GM23248 (cell line): ENCODE data around the gene POP4. TPM values are rescaled to one million over a fixed set of nuclear protein-coding genes. Genes with fewer than 3 reads are reported as not detected.

Experiments
- DNase-seq: peaks from one replicate; pipeline ENCODE4 v3.0.0-alpha.2; 2015
- H2AFZ ChIP-seq: fragments of 200-600 bp; sonication (generic); 2 replicates; pipeline ENCODE4 v1.6.1; 2016; ENCODE audit warnings: antibody characterized with exemption
- H3F3A ChIP-seq: fragments of 200-600 bp; sonication (generic); 2 replicates; pipeline ENCODE4 v1.6.1; 2016; ENCODE audit warnings: mild to moderate bottlenecking, antibody characterized with exemption, mixed run types; ENCODE audit not compliant: insufficient read depth
- H3K27ac ChIP-seq: fragments of 200-600 bp; sonication (generic); 2 replicates; pipeline ENCODE4 v1.5.1; 2016; ENCODE audit warnings: mild to moderate bottlenecking
- H3K27me3 ChIP-seq: fragments of 200-600 bp; sonication (generic); replicated peaks from 2 replicates; pipeline ENCODE4 v1.6.1; 2016; ENCODE audit warnings: mild to moderate bottlenecking; ENCODE audit not compliant: insufficient read depth
- H3K36me3 ChIP-seq: fragments of 200-600 bp; sonication (generic); 2 replicates; pipeline ENCODE4 v1.6.1; 2016; ENCODE audit warnings: low read depth, mild to moderate bottlenecking
- H3K4me1 ChIP-seq: fragments of 200-600 bp; sonication (generic); 2 replicates; pipeline ENCODE4 v1.6.1; 2016; ENCODE audit warnings: mild to moderate bottlenecking; ENCODE audit not compliant: insufficient read depth
- H3K4me2 ChIP-seq: fragments of 200-600 bp; sonication (generic); one replicate; pipeline ENCODE4 v1.6.1; 2016; ENCODE audit warnings: mild to moderate bottlenecking; ENCODE audit not compliant: unreplicated experiment
- H3K4me3 ChIP-seq: fragments of 200-600 bp; sonication (generic); 2 replicates; pipeline ENCODE4 v1.5.1; 2016; ENCODE audit warnings: mild to moderate bottlenecking
- H3K79me2 ChIP-seq: fragments of 200-600 bp; sonication (generic); 2 replicates; pipeline ENCODE4 v1.6.1; 2016; ENCODE audit warnings: mild to moderate bottlenecking; ENCODE audit not compliant: insufficient read depth
- H3K9ac ChIP-seq: fragments of 200-600 bp; sonication (generic); 2 replicates; pipeline ENCODE4 v1.6.1; 2016; ENCODE audit warnings: mild to moderate bottlenecking
- H3K9me2 ChIP-seq: fragments of 200-600 bp; sonication (generic); 2 replicates; pipeline ENCODE4 v1.6.1; 2016; ENCODE audit warnings: mixed run types, mild to moderate bottlenecking, moderate library complexity; ENCODE audit not compliant: insufficient read depth
- H3K9me3 ChIP-seq: fragments of 200-600 bp; sonication (generic); one replicate; pipeline ENCODE4 v1.6.1; 2017; ENCODE audit warnings: low read depth
- H4K20me1 ChIP-seq: fragments of 200-600 bp; sonication (generic); 2 replicates; pipeline ENCODE4 v1.6.0; 2016; ENCODE audit not compliant: insufficient read depth
- EZH2 ChIP-seq: fragments of 200-600 bp; sonication (generic); IDR thresholded peaks from 2 replicates; pipeline ENCODE4 v1.6.1; 2018; ENCODE audit warnings: antibody characterized with exemption, mild to moderate bottlenecking; ENCODE audit not compliant: insufficient read depth, poor library complexity, severe bottlenecking
- EZH2phosphoT487 ChIP-seq: fragments of 200-600 bp; sonication (generic); IDR thresholded peaks from 2 replicates; pipeline ENCODE4 v1.6.1; 2018; ENCODE audit warnings: antibody characterized with exemption, moderate library complexity, mild to moderate bottlenecking, low read depth; ENCODE audit not compliant: insufficient read depth
- WGBS, 2 experiments: methylation state at CpG; one replicate each; pipeline ENCODE4 v1.1.6; 2015 to 2017; ENCODE audit warnings: low lambda C conversion rate in 2 of 2, low coverage in 1 of 2; ENCODE audit errors: missing lambda C conversion rate in 2 of 2; 5-methylcytosine and 5-hydroxymethylcytosine counted together
- in situ Hi-C: fragments of 300-500 bp; cut with MboI; formaldehyde crosslinking; loops from 2 replicates; pipeline ENCODE4 v1.15.0; 2020
- polyA plus RNA-seq: library from polyadenylated mRNA; unstranded; fragments of >200 nt; fragmentation: Nextera tagmentation; extraction: Ambion mirVana; gene quantifications from 2 replicates; pipeline ENCODE4 v1.2.1, GENCODE V29; 2016
- total RNA-seq: library from RNA; depleted of rRNA; stranded (reverse); fragments of >200 nt; shearing (Covaris generic); gene quantifications from 2 replicates; pipeline ENCODE4 v1.2.3, GENCODE V29; 2014

Gene POP4
- total and polyA plus RNA-seq, 2 experiments from 2014 or later = 65.8 to 132 TPM

DNA sequence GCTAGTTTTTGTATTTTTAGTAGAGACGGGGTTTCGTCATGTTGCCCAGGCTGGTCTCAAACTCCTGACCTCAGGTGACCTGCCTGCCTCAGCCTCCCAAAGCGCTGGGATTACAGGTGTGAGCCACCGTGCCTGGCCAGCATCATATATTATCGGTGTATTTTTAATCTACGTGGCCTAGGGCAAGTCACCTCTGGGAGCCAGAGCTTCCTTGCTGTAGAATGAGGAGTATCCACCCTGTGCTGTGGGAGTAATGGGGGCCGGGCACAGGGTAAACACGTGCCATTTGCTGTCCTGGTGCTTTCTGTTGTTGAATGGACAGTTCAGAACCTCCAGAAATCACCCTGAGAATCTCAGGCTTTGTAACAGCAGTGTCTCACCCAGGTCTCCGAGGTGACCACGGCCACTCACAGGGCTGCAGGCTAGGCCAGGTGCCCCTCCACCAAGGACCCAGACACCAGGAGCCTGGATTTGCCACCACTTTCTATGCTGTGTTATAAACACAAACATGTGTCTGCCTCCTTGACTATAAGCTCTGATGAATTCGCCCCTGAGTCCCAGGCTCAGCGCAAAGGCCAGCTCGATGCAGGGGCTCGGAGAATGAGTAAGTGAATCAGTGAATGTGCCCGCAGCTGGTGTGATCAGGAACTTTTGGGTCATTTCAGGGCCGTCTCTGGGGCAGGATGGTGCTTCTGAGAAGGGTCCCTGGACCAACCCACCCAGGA, 22.7 kb downstream of the POP4 start:
- H3K4me1 ChIP-seq = no peaks in the 10 kb centered on the region
- H3K79me2 ChIP-seq = no peaks in the 10 kb centered on the region
- H3K4me2 ChIP-seq = no peak overlapping the region
- no peaks in the 10 kb centered on the region for H3K36me3 ChIP-seq
- in situ Hi-C loops = no loop called here
- H3F3A ChIP-seq = no peaks in the 10 kb centered on the region
- H3K27ac ChIP-seq = no peak overlapping the region
- DNase-seq = no peak
- no peak overlapping the region for H2AFZ ChIP-seq
- H3K9me3 ChIP-seq = no peaks in the 10 kb centered on the region
- H4K20me1 ChIP-seq = no peaks in the 10 kb centered on the region
- H3K27me3 ChIP-seq = no peaks in the 10 kb centered on the region
- no peak overlapping the region for H3K9ac ChIP-seq
- no peaks in the 10 kb centered on the region for H3K9me2 ChIP-seq
- no peak overlapping the region for H3K4me3 ChIP-seq
- 80 to 83% methylated on average over 16 of the region's 16 CpGs for WGBS, 2 experiments
- TF ChIP-seq EZH2 = no peak
- TF ChIP-seq EZH2phosphoT487 = no peak

DNA sequence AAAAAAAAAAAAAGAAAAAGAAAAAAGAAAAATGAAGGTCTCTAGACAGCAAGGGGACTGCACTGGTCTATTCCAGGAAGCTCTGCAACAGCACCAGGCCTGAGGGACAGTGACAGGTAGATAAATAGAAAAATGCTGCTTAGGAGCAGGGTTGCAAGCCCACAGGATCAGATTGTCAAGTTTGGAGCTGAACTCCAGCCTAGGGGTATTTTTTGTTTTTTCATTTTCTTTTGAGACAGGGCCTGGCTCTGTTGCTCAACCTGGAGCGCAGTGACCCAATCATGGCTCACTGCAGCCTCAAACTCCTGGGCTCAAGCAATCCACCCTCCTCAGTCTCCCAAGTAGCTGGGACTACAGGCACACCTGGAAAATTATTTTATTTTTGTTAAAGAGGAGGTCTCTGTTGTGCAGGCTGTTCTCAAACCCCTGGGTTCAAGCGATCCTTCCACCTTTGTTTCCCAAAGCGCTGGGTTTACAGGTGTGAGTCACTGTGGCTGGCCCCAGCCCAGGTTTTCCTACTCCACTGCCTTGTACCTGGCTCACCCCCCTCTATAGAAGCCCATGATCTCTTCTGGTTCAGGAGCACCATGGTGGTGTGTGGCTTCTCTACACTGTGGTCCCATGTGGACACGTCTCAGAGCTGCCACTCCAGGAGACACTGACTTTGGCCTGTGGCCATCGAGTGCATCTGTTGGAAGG, 23.9 kb downstream of the POP4 start:
- H3K79me2 ChIP-seq = no peaks in the 10 kb centered on the region
- H3K4me3 ChIP-seq = no peak overlapping the region
- no peak overlapping the region for H3K4me2 ChIP-seq
- no peak for DNase-seq
- in situ Hi-C loops = no loop called here
- 80 to 83% methylated on average over 5 of the region's 5 CpGs for WGBS, 2 experiments
- H3K9me2 ChIP-seq = no peaks in the 10 kb centered on the region
- H4K20me1 ChIP-seq = no peaks in the 10 kb centered on the region
- no peaks in the 10 kb centered on the region for H3F3A ChIP-seq
- H3K27ac ChIP-seq = no peak overlapping the region
- H3K4me1 ChIP-seq = no peaks in the 10 kb centered on the region
- H2AFZ ChIP-seq = no peak overlapping the region
- H3K36me3 ChIP-seq = no peaks in the 10 kb centered on the region
- H3K27me3 ChIP-seq = no peaks in the 10 kb centered on the region
- H3K9ac ChIP-seq = no peak overlapping the region
- no peaks in the 10 kb centered on the region for H3K9me3 ChIP-seq
- no peak for TF ChIP-seq EZH2phosphoT487
- no peak for TF ChIP-seq EZH2

DNA sequence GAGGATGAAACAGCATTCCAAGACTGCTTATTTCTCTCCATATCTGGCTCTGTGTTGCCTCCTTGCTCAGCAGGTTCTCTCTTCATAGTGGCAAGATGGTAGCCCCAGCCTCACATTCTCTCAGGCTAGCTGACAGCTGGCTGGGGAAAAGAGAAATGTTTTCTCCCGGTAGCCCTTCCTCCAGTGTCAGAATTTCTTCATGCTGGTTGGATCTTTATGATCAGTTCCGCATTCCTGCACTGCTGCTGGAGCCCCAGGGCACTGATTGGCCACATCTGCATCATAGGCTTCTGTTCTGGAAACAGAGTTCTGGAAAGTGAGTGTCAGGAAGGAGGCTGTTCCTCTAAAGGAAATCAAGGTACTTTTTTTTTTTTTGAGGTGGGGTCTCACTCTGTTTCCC, 24.6 kb downstream of the POP4 start:
- H2AFZ ChIP-seq = no peak overlapping the region
- no peaks in the 10 kb centered on the region for H3K79me2 ChIP-seq
- no peak overlapping the region for H3K4me3 ChIP-seq
- no peaks in the 10 kb centered on the region for H3K9me2 ChIP-seq
- H3K36me3 ChIP-seq = no peaks in the 10 kb centered on the region
- no peaks in the 10 kb centered on the region for H3K4me1 ChIP-seq
- H3K9ac ChIP-seq = no peak overlapping the region
- H3K4me2 ChIP-seq = no peak overlapping the region
- no peak overlapping the region for H3K27ac ChIP-seq
- peak; percentile 20 for DNase-seq
- no peak for TF ChIP-seq EZH2
- no peaks in the 10 kb centered on the region for H3F3A ChIP-seq
- 19 to 21% methylated on average over 2 of the region's 2 CpGs for WGBS, 2 experiments
- in situ Hi-C loops = no loop called here
- no peaks in the 10 kb centered on the region for H4K20me1 ChIP-seq
- no peaks in the 10 kb centered on the region for H3K27me3 ChIP-seq
- H3K9me3 ChIP-seq = no peaks in the 10 kb centered on the region

DNA sequence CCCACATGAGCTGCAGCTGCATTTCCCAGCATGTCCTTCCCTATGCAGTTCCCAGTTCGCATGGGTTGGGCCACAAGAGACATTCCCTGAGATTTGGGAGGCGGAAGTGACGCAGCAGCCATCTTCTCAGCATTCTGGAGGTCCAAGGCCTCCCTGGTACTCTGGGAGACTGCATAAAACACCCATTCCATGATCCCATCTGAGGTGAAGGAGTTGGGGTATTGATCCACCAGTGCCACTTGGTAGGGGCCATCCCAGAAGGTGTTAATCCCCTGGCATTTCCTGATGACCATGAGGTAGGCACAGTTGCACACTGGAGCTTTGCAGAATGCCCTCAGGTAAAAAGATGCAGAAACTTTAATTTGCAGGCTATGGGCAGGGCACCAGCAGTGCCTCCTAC, 25.4 kb downstream of the POP4 start:
- no peak overlapping the region for H3K27ac ChIP-seq

More for the DNA sequence above, 25.4 kb downstream of the POP4 start:
- H2AFZ ChIP-seq = no peak overlapping the region
- H3K4me2 ChIP-seq = no peak overlapping the region
- H3K4me1 ChIP-seq = no peaks in the 10 kb centered on the region
- H3K9me2 ChIP-seq = no peaks in the 10 kb centered on the region
- WGBS, 2 experiments = 77 to 94% methylated on average over 3 of the region's 3 CpGs
- H3F3A ChIP-seq = no peaks in the 10 kb centered on the region
- no peak overlapping the region for H3K4me3 ChIP-seq
- H3K27me3 ChIP-seq = no peaks in the 10 kb centered on the region
- no peak for DNase-seq
- no peaks in the 10 kb centered on the region for H3K36me3 ChIP-seq
- no peak for TF ChIP-seq EZH2
- no peak for TF ChIP-seq EZH2phosphoT487
- H4K20me1 ChIP-seq = no peaks in the 10 kb centered on the region
- H3K9ac ChIP-seq = no peak overlapping the region
- no peaks in the 10 kb centered on the region for H3K9me3 ChIP-seq
- no peaks in the 10 kb centered on the region for H3K79me2 ChIP-seq
- in situ Hi-C loops = no loop called here
